ENCODE measurements around the gene IL4R. TPM values are rescaled to one million over a fixed set of nuclear protein-coding genes. Genes with fewer than 3 reads are reported as not detected.

The IL4R gene
- total and polyA plus RNA-seq, 10 of the 15 experiments (the other 5 are each of a cell fraction or from before 2014, with no cell fraction given) = 2.6 to 70.4 (median 36.6) TPM

DNA sequence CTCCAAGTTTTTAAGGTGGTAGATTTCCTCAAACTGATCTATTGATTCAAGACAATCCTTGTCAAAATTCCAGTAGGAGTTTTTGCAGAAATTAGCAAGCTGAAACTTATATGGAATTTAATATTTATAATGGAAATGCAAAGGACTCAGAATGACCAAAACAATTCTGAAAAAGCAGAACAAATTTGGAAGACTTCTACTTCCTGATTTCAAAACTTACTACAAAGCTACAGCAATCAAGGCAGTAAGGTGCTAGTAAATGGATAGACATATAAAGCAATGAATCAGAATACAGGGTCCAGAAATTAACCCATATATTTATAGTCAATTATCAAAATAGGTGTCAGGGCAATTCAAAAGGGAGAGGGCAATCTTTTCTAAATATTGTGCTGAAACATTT lies 76.4 kb downstream of the IL4R start:
- BruUV-seq (replicated peaks) = no TSS peak
- FAIRE-seq = no peak

DNA sequence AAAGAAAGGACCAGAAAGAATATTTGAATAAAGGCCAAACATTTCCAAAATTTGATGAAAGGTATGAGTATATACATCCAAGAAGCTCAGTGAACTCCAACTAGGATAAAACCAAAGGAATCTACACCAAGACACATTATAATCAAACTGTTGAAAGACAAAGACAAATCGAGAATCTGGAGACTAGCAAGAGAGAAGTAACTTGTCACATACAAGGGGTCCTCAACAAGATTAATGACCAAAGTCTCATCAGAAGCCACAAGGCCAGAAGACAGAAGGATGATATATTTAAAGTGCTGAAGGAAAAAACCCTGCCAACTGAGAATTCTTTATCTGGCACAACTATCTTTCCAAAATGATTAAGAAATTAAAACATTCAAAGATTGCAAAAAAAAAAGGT lies 78.9 kb downstream of the IL4R start:
- in situ Hi-C loops (cut with MboI) (no loop called here), intact Hi-C loops (cut with micrococcal nuclease; ENCODE audit: unreplicated experiment) (no loop called here)
- no peaks in the 10 kb centered on the region for H3K27me3 ChIP-seq (replicated peaks in 1 of 2; ENCODE audit: control insufficient read depth in 2 of 2, insufficient read depth in 2 of 2, low read length in 1 of 2)
- peaks cover 18% of the 10 kb centered on the region for H3K4me1 ChIP-seq (ENCODE audit: control insufficient read depth, insufficient read depth, low read length)
- H3K9me3 ChIP-seq (replicated peaks; ENCODE audit: control insufficient read depth, insufficient read depth, low read length) = peaks cover 29% of the 10 kb centered on the region
- no peaks in the 10 kb centered on the region for H4K20me1 ChIP-seq (ENCODE audit: control insufficient read depth, insufficient read depth)
- no peak for TF ChIP-seq KAT2A (conservative IDR thresholded peaks at IDR 0.05; ENCODE audit: control insufficient read depth, low read depth, low read length)
- TF ChIP-seq POLR2AphosphoS5 (IDR thresholded peaks at IDR 0.05; ENCODE audit: low read length) = no peak
- no peak for TF ChIP-seq SPI1 (IDR thresholded peaks at IDR 0.05; ENCODE audit: borderline replicate concordance, insufficient read depth, low read depth, low read length)
- no peak for TF ChIP-seq POLR2AphosphoS2 (IDR thresholded peaks at IDR 0.05; ENCODE audit: low read depth, low read length)
- WGBS (ENCODE audit: insufficient coverage, insufficient replicate concordance, low lambda C conversion rate, missing lambda C conversion rate) = 91% methylated on average over 1 of the region's 1 CpG
- no peaks in the 10 kb centered on the region for H3K36me3 ChIP-seq (ENCODE audit: control insufficient read depth in 2 of 2, insufficient read depth in 2 of 2, low read length in 1 of 2)
- no peaks in the 10 kb centered on the region for H3K79me2 ChIP-seq (ENCODE audit: control insufficient read depth, insufficient read depth, low read length)
- H2AFZ ChIP-seq (ENCODE audit: control insufficient read depth, low read depth, low read length) = no peak overlapping the region
- RAD21 ChIA-PET (ENCODE audit: unreplicated experiment) = interaction anchor here (2.0 kb wide), 1 partner anchor 19 kb away, joined by 5 read pairs; no protein-coding TSS in a partner anchor
- H3K9ac ChIP-seq (ENCODE audit: control insufficient read depth, insufficient read depth, low read length) = no peak overlapping the region
- no TSS peak for BruUV-seq (replicated peaks)
- FAIRE-seq = no peak
- SMC1A ChIA-PET (ENCODE audit: uncharacterized antibody, unreplicated experiment) = interaction anchor here (1.3 to 9.9 kb wide), 4 partner anchors 8 to 18 kb away, joined by 4 to 97 read pairs (median 10); partner anchors contain the start of gene IL21R
- ATAC-seq = no peak
- POLR2A ChIA-PET = interaction anchor here (0.7 to 1.3 kb wide), 5 partner anchors 9 to 39 kb away, joined by 3 to 4 read pairs (median 3); no protein-coding TSS in a partner anchor
- DNase-seq (ENCODE audit: low read depth, low spot score) = no peak
- no peak overlapping the region for H3K4me3 ChIP-seq
- CTCF ChIA-PET = interaction anchor here (1.1 to 1.7 kb wide), 4 partner anchors 15 to 23 kb away, joined by 3 to 6 read pairs (median 4); no protein-coding TSS in a partner anchor
- no peak overlapping the region for H3K27ac ChIP-seq (ENCODE audit: control insufficient read depth, insufficient read depth)
- H3K4me2 ChIP-seq (ENCODE audit: control insufficient read depth, insufficient read depth) = no peak overlapping the region

More for the DNA sequence above, 76.4 kb downstream of the IL4R start:
- H3K27me3 ChIP-seq (replicated peaks in 1 of 2; ENCODE audit: control insufficient read depth in 2 of 2, insufficient read depth in 2 of 2, low read length in 1 of 2) = no peaks in the 10 kb centered on the region
- intact Hi-C loops (cut with micrococcal nuclease; ENCODE audit: unreplicated experiment) = no loop called here
- ChIA-PET CTCF (interaction anchor here (1.3 kb wide), 1 partner anchor 22 kb away, joined by 4 read pairs; no protein-coding TSS in a partner anchor), RAD21 (ENCODE audit: unreplicated experiment) (interaction anchor here (1.0 to 2.1 kb wide), 3 partner anchors 11 to 17 kb away, joined by 3 to 8 read pairs (median 4); no protein-coding TSS in a partner anchor), POLR2A (interaction anchor here (1.8 kb wide), 2 partner anchors 9 to 15 kb away, joined by 6 read pairs; no protein-coding TSS in a partner anchor), SMC1A (ENCODE audit: uncharacterized antibody, unreplicated experiment) (interaction anchor here (1.1 to 9.9 kb wide), 5 partner anchors 8 to 60 kb away, joined by 3 to 97 read pairs (median 33); partner anchors contain the start of gene IL21R)
- no peaks in the 10 kb centered on the region for H4K20me1 ChIP-seq (ENCODE audit: control insufficient read depth, insufficient read depth)
- no peak for DNase-seq (ENCODE audit: low read depth, low spot score)
- H3K4me3 ChIP-seq = no peak overlapping the region
- TF ChIP-seq CBX3 (IDR thresholded peaks at IDR 0.05; ENCODE audit: borderline replicate concordance, low read depth) (0 out of 2 replicates have a peak, but pooled peaks have one; percentile 20), NR2C1 (IDR thresholded peaks at IDR 0.05) (no peak), ZNF384 (IDR thresholded peaks at IDR 0.05; ENCODE audit: borderline replicate concordance, low read depth, low read length) (no peak), SPI1 (IDR thresholded peaks at IDR 0.05; ENCODE audit: borderline replicate concordance, insufficient read depth, low read depth, low read length) (no peak)
- ATAC-seq = no peak
- H3K9me3 ChIP-seq (replicated peaks; ENCODE audit: control insufficient read depth, insufficient read depth, low read length) = peaks cover 34% of the 10 kb centered on the region
- in situ Hi-C loops (cut with MboI) = no loop called here
- no peak overlapping the region for H3K4me2 ChIP-seq (ENCODE audit: control insufficient read depth, insufficient read depth)
- H3K4me1 ChIP-seq (ENCODE audit: control insufficient read depth, insufficient read depth, low read length) = peaks cover 25% of the 10 kb centered on the region
- H2AFZ ChIP-seq (ENCODE audit: control insufficient read depth, low read depth, low read length) = no peak overlapping the region
- no peaks in the 10 kb centered on the region for H3K36me3 ChIP-seq (ENCODE audit: control insufficient read depth in 2 of 2, insufficient read depth in 2 of 2, low read length in 1 of 2)
- no peak overlapping the region for H3K27ac ChIP-seq (ENCODE audit: control insufficient read depth, insufficient read depth)
- H3K9ac ChIP-seq (ENCODE audit: control insufficient read depth, insufficient read depth, low read length) = no peak overlapping the region
- H3K79me2 ChIP-seq (ENCODE audit: control insufficient read depth, insufficient read depth, low read length) = no peaks in the 10 kb centered on the region
